B cell (primary cell): Measurements from ENCODE around the gene DACH1. TPM values are rescaled to one million over a fixed set of nuclear protein-coding genes. Genes with fewer than 3 reads are reported as not detected.

ENCODE experiments used
- ATAC-seq: fragments of 200-7000 bp; cut with Tn5 transposase; one replicate; pipeline ENCODE4 v1.10.0; 2021; ENCODE audit warnings: low read depth, mild to moderate bottlenecking, moderate number of reproducible peaks, moderate library complexity
- CTCF ChIA-PET: fragments of 350-600 bp; sonication (Branson Sonifier 250); formaldehyde crosslinking; loops from one replicate; lab custom pipeline; 2021; ENCODE audit warnings: antibody characterized with exemption, inconsistent platforms; lab: Charles Lee
- POLR2A ChIA-PET: fragments of 350-600 bp; sonication (Branson Sonifier 250); formaldehyde crosslinking; loops from one replicate; lab custom pipeline; 2021; ENCODE audit warnings: antibody characterized with exemption; lab: Charles Lee
- DNase-seq: peaks from one replicate; pipeline ENCODE4 v3.0.0; 2013
- H2AFZ ChIP-seq: 2 replicates; pipeline ENCODE4 v1.6.1; 2012; ENCODE audit warnings: mild to moderate bottlenecking, low read depth, low read length; ENCODE audit not compliant: insufficient read depth, poor library complexity, severe bottlenecking
- H3K27ac ChIP-seq, 2 donors: 1 replicate in 1 of 2; 2 replicates in 1 of 2; pipeline ENCODE4 v1.5.1; 2012 to 2013; ENCODE audit warnings: low read length in 2 of 2, mild to moderate bottlenecking in 2 of 2, moderate library complexity in 1 of 2
- H3K27me3 ChIP-seq, 4 experiments: fragments of 200-600 bp in 1 of 4; sonication (generic) in 1 of 4; replicated peaks in 1 of 4; 1 replicate in 2 of 4; 2 replicates in 2 of 4; pipeline versions ENCODE4 v1.6.1 to v1.7.0; 2013 to 2016; ENCODE audit warnings: low read length in 3 of 4, mild to moderate bottlenecking in 2 of 4, mixed read lengths in 1 of 4, moderate library complexity in 1 of 4; ENCODE audit not compliant: insufficient read depth in 4 of 4, control insufficient read depth in 3 of 4; ENCODE audit errors: control extremely low read depth in 1 of 4
- H3K36me3 ChIP-seq, 2 experiments: replicated peaks in 1 of 2; 1 replicate in 1 of 2; 2 replicates in 1 of 2; pipeline versions ENCODE4 v1.6.1 to v1.7.1; 2013; ENCODE audit warnings: low read length in 1 of 2; ENCODE audit not compliant: insufficient read depth in 2 of 2, control insufficient read depth in 1 of 2; ENCODE audit errors: control extremely low read depth in 1 of 2, extremely low read depth in 1 of 2
- H3K4me1 ChIP-seq, 2 donors: fragments of 200-600 bp in 1 of 2; sonication (generic) in 1 of 2; 1 replicate in 1 of 2; 2 replicates in 1 of 2; pipeline versions ENCODE4 v1.5.1 to v1.6.1; 2013 to 2017; ENCODE audit warnings: low read length in 2 of 2; ENCODE audit not compliant: control insufficient read depth in 2 of 2, insufficient read depth in 2 of 2
- H3K4me2 ChIP-seq: replicated peaks from 2 replicates; pipeline ENCODE3; 2012; ENCODE audit warnings: mild to moderate bottlenecking, low read depth, low read length; ENCODE audit not compliant: poor library complexity, severe bottlenecking
- H3K4me3 ChIP-seq, 5 experiments: fragments of 200-600 bp in 1 of 5; sonication (generic) in 1 of 5; 1 replicate in 3 of 5; 2 replicates in 2 of 5; pipeline versions ENCODE4 v1.5.1 to v1.7.0; 2011 to 2016; ENCODE audit warnings: low read length in 4 of 5, mild to moderate bottlenecking in 4 of 5, low read depth in 2 of 5, control low read depth in 1 of 5, moderate library complexity in 1 of 5; ENCODE audit not compliant: insufficient read depth in 1 of 5; ENCODE audit errors: control extremely low read depth in 1 of 5, extremely low read depth in 1 of 5
- H3K79me2 ChIP-seq: fragments of 200-600 bp; sonication (generic); one replicate; pipeline ENCODE4 v1.6.0; 2016; ENCODE audit warnings: low read length; ENCODE audit not compliant: control insufficient read depth, insufficient read depth
- H3K9ac ChIP-seq: fragments of 200-600 bp; sonication (generic); 2 replicates; pipeline ENCODE4 v1.6.1; 2017; ENCODE audit warnings: mild to moderate bottlenecking, low read length, moderate library complexity
- H3K9me3 ChIP-seq, 3 donors: one replicate each; pipeline versions ENCODE4 v1.6.1 to v1.7.1; 2013; ENCODE audit warnings: low read length in 2 of 3; ENCODE audit not compliant: control insufficient read depth in 2 of 3, insufficient read depth in 1 of 3; ENCODE audit errors: control extremely low read depth in 1 of 3
- H4K20me1 ChIP-seq: 2 replicates; pipeline ENCODE4 v1.6.0; 2012; ENCODE audit warnings: mild to moderate bottlenecking, low read length; ENCODE audit not compliant: insufficient read depth, control insufficient read depth, poor library complexity, severe bottlenecking
- H3K27ac Mint-ChIP-seq: one replicate; pipeline ENCODE4 v1.8.0; 2021; ENCODE audit warnings: mixed read lengths
- H3K27me3 Mint-ChIP-seq: one replicate; pipeline ENCODE4 v1.8.0; 2021; ENCODE audit warnings: mixed read lengths
- H3K4me1 Mint-ChIP-seq: one replicate; pipeline ENCODE4 v1.8.0; 2021; ENCODE audit warnings: mixed read lengths
- H3K4me3 Mint-ChIP-seq: one replicate; pipeline ENCODE4 v1.8.0; 2021; ENCODE audit warnings: mixed read lengths
- H3K9me3 Mint-ChIP-seq: one replicate; pipeline ENCODE4 v1.8.0; 2022; ENCODE audit warnings: mixed read lengths; ENCODE audit not compliant: insufficient read depth
- EZH2 ChIP-seq: IDR thresholded peaks from 2 replicates; pipeline ENCODE4 v1.6.1; 2012; ENCODE audit warnings: borderline replicate concordance, low read depth, mild to moderate bottlenecking, moderate library complexity, low read length; ENCODE audit not compliant: insufficient read depth, poor library complexity, severe bottlenecking
- WGBS: methylation state at CpG from one replicate; pipeline ENCODE4 v1.1.5; 2013; ENCODE audit warnings: missing lambda C conversion rate; ENCODE audit not compliant: insufficient coverage; 5-methylcytosine and 5-hydroxymethylcytosine counted together
- intact Hi-C: fragments of 100-400 bp; cut with micrococcal nuclease; formaldehyde crosslinking; loops from one replicate; pipeline ENCODE4 v1.10.0; 2022
- polyA plus RNA-seq: library from polyadenylated mRNA; depleted of rRNA; stranded (reverse); fragments of >200 nt; gene quantifications from 2 replicates; pipeline ENCODE4 v1.2.3, GENCODE V29; 2012
- total RNA-seq, 2 donors: library from RNA; stranded (reverse); fragments of 120-200 nt in 1 of 2; gene quantifications; 1 replicate in 1 of 2; 2 replicates in 1 of 2; pipeline versions ENCODE4 v1.2.3 to v1.2.4, GENCODE V29; 2013 to 2022
- TF ChIP-seq, protein P1 (sequence below): fragments of 200-600 bp; IDR thresholded peaks from one replicate; pipeline ENCODE4 v1.8.0; 2022; ENCODE audit warnings: antibody characterized with exemption, mild to moderate bottlenecking

The DACH1 gene
- total and polyA plus RNA-seq, 2 donors (not counting 1 experiment from before 2014, with no cell fraction given), result not detected

DNA sequence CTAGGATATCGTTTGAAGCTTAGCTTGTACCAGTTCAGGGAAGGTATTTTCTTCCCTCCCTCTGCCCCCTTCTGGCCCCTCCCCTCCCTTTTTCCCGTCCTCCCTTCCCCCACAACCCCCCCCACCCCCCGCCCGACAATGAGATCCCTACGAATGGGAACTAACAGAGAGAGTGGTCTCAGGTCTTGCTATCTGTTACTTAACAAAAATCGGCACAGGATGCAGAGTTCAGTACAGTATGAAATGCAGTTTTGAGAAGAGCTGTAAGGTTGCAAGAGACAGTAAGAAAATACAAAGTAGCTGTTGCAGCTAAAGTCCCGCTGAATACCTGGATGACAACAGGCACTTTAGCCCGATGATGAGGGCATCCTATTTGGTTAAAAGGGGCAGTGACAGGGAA, 3.1 kb upstream of the DACH1 start:
- Histone ChIP-seq H3K9me3 (peaks cover 0 to 6% (median 0%) of the 10 kb centered on the region in 3 donors), H4K20me1 (no peaks in the 10 kb centered on the region), H3K9ac (no peak overlapping the region), H3K79me2 (no peaks in the 10 kb centered on the region), H3K4me1 (peaks cover 16 to 20% of the 10 kb centered on the region in 2 donors), H3K36me3 (no peaks in the 10 kb centered on the region), H3K4me3 (no peak overlapping the region), H3K27me3 (peaks cover 0 to 16% (median 3%) of the 10 kb centered on the region in 4 experiments), H3K4me2 (no peak overlapping the region), H3K27ac (no peak overlapping the region), H2AFZ (no peak overlapping the region)
- WGBS, result 13% methylated on average over 2 of the region's 8 CpGs
- CTCF ChIA-PET, result no interaction called here
- Mint-ChIP-seq H3K9me3 (no peaks in the 10 kb centered on the region), H3K27me3 (peaks cover 28% of the 10 kb centered on the region), H3K4me3 (no peak overlapping the region), H3K4me1 (peaks cover 13% of the 10 kb centered on the region), H3K27ac (no peak overlapping the region)
- DNase-seq (no peak), ATAC-seq (no peak)
- intact Hi-C loops, result no loop called here
- TF ChIP-seq EZH2, result no peak
- TF ChIP-seq, protein P1, sequence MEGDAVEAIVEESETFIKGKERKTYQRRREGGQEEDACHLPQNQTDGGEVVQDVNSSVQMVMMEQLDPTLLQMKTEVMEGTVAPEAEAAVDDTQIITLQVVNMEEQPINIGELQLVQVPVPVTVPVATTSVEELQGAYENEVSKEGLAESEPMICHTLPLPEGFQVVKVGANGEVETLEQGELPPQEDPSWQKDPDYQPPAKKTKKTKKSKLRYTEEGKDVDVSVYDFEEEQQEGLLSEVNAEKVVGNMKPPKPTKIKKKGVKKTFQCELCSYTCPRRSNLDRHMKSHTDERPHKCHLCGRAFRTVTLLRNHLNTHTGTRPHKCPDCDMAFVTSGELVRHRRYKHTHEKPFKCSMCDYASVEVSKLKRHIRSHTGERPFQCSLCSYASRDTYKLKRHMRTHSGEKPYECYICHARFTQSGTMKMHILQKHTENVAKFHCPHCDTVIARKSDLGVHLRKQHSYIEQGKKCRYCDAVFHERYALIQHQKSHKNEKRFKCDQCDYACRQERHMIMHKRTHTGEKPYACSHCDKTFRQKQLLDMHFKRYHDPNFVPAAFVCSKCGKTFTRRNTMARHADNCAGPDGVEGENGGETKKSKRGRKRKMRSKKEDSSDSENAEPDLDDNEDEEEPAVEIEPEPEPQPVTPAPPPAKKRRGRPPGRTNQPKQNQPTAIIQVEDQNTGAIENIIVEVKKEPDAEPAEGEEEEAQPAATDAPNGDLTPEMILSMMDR, result no peak
- POLR2A ChIA-PET, result no interaction called here

DNA sequence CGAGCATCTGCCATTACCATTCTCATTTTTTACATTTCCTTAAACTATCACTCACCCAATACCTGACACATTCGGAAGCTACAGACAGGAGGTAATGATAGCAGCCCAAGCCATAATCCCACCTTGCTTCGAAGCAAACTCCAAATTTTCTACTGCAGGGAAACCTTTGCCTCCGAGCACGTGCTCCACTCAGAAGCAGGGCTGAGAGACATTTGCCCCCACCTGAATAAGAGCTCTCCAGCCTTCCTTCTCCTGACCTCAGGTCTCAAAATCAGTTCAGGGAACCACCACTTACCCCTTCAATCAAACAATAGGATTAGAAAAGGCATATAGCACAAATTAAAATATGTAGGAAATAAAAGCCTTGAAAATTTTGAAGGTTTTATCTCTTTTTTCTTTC, 2.3 kb upstream of the DACH1 start:
- Histone ChIP-seq H3K36me3 (no peaks in the 10 kb centered on the region), H3K4me3 (no peak overlapping the region), H3K4me2 (no peak overlapping the region), H4K20me1 (no peaks in the 10 kb centered on the region), H3K27me3 (peaks cover 0 to 24% (median 9%) of the 10 kb centered on the region in 4 experiments), H3K9ac (no peak overlapping the region), H3K27ac (no peak overlapping the region), H3K9me3 (peaks cover 0 to 12% (median 0%) of the 10 kb centered on the region in 3 donors), H2AFZ (no peak overlapping the region), H3K79me2 (no peaks in the 10 kb centered on the region), H3K4me1 (peaks cover 24 to 28% of the 10 kb centered on the region in 2 donors)
- ChIA-PET POLR2A (no interaction called here), CTCF (no interaction called here)
- Mint-ChIP-seq H3K27me3 (peaks cover 36% of the 10 kb centered on the region), H3K9me3 (no peaks in the 10 kb centered on the region), H3K27ac (no peak overlapping the region), H3K4me1 (peaks cover 21% of the 10 kb centered on the region), H3K4me3 (no peak overlapping the region)
- intact Hi-C loops, result no loop called here
- no peak for DNase-seq
- no peak for ATAC-seq
- TF ChIP-seq, protein P1, result no peak
- no peak for TF ChIP-seq EZH2
- 95% methylated on average over 5 of the region's 5 CpGs for WGBS
